Fibroblast of the aortic adventitia (primary cell): ENCODE data around the gene DNAJC15. TPM values are rescaled to one million over a fixed set of nuclear protein-coding genes. Genes with fewer than 3 reads are reported as not detected.
A peak's percentile ranks its signal among the peaks of the same experiment; 100 is the strongest.
"Not testable (repeated sequence)": the region's sequence is repeated elsewhere in the genome, so short reads cannot be mapped to it uniquely, and the experiment has no call there.

Source experiments
- DNase-seq: peaks from one replicate; pipeline ENCODE4 v3.0.0-alpha.2; 2010; ENCODE audit warnings: low read depth
- H3K4me3 ChIP-seq: 2 replicates; pipeline ENCODE4 v1.5.1; 2011; ENCODE audit warnings: low read depth, mild to moderate bottlenecking, control low read depth, low read length, moderate library complexity
- total RNA-seq: library from RNA; depleted of rRNA; stranded (reverse); fragments of >200 nt; gene quantifications from 2 replicates; pipeline ENCODE4 v1.2.3, GENCODE V29; 2012; ENCODE audit warnings: low replicate concordance
- TF ChIP-seq, protein P1 (sequence below): IDR thresholded peaks from 2 replicates; pipeline ENCODE4 v1.5.1; 2011; ENCODE audit warnings: mild to moderate bottlenecking, low read length, control low read depth, inconsistent platforms; ENCODE audit not compliant: insufficient read depth

The DNAJC15 gene
- total RNA-seq, 1 donor: 18.7 TPM

DNA sequence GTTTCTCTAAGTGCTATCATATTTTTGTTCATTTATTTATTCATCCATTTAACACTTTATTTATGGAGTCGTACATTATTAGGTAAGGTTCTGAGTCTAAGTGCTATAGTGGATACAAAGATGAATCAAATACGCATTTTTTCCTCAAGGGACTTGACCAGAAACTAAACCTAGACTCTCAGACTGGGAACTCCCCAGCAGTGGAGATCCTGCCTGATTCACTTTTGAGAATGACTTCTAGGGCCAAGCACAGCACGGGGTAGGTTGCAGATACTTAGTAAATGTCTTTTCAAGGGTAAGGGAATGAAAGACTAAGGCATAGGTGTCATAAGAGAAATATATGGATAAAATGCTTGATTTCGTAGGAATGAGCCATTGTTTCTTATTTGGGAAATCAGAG, 7.2 kb downstream of the DNAJC15 start:
- DNase-seq: no peak
- TF ChIP-seq, protein P1, sequence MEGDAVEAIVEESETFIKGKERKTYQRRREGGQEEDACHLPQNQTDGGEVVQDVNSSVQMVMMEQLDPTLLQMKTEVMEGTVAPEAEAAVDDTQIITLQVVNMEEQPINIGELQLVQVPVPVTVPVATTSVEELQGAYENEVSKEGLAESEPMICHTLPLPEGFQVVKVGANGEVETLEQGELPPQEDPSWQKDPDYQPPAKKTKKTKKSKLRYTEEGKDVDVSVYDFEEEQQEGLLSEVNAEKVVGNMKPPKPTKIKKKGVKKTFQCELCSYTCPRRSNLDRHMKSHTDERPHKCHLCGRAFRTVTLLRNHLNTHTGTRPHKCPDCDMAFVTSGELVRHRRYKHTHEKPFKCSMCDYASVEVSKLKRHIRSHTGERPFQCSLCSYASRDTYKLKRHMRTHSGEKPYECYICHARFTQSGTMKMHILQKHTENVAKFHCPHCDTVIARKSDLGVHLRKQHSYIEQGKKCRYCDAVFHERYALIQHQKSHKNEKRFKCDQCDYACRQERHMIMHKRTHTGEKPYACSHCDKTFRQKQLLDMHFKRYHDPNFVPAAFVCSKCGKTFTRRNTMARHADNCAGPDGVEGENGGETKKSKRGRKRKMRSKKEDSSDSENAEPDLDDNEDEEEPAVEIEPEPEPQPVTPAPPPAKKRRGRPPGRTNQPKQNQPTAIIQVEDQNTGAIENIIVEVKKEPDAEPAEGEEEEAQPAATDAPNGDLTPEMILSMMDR: no peak
- H3K4me3 ChIP-seq: no peak overlapping the region

DNA sequence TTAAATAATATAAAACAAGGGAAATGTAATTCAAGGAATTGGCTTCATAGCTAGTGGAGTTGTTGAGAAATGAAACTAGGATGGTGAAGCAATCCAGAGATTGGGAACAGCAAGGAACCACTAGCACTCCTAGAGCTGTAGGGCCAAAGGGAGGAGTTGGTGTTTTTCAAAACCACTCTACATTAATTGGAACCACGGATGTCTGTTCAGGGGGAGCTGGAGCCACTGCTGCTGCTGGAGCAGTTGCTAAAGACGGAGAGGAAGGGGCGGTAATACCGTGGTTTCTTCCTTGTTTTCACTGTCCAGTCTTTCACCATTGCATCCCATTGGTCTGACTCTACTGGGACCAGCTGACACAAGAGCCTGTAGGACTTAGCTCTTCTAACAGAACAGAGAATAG, 8.5 kb downstream of the DNAJC15 start:
- TF ChIP-seq, protein P1: no peak
- DNase-seq: no peak
- no peak overlapping the region for H3K4me3 ChIP-seq

DNA sequence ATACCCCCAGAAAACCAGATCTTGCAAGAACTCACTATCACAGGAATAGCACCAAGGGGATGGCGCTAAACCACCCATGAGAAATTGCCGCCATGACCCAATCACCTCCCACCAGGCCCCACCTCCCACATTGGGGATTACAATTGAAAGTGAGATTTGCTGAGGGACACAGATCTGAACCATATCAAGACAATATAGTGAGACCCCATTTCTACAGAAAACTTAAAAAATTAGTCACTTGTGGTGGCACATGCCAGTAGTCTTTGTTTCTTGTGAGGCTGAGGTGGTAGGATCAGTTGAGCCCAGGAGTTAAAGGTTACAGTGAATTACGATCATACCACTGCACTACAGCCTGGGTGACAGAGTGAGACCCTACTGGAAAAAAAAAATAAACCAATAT, 9.7 kb downstream of the DNAJC15 start:
- TF ChIP-seq, protein P1: no peak
- H3K4me3 ChIP-seq: no peak overlapping the region
- DNase-seq: no peak

DNA sequence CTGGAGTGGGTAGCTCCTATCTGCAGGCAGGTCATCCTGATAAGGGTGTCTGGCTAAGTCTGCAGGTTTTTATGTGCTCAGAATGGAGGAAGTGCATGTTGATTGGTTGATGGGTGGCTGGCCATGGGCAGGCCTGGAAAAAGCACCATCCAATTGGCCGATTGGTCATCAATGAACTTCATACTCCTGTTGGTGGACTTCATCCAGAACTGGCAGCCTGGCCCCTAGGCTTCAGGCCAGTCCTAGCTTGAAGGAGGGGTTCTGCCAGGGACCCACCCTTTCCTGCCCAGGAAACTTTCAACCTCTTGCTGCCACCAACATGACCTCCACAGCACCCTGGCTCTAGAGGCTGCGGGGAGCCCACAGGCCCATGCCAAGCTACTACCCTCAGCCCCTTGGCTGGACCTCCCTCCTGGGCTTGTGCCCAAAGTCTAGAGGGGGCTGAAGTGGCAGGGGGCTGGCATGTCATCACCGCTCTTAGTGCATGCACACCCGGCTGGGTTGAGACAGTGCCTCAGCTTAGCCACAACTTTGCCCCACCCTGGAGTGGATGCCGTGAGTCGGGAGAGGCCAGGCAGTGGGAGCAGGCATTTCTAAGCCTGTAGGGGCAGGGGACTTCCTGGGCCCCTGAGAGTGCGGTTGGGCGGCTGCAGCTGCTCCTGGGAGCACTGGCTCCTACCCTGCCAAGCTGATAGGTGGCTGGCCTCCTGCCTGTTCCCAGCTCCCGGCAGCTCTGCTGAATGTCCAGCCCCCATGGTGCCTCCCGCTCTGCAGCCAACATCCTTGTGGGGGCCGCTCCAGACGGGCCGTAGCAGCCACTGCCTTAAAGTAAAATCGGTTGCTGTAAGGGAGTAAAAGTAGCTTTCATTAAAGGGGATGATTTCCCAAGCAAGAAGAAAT, 13.2 kb downstream of the DNAJC15 start:
- no peak overlapping the region for H3K4me3 ChIP-seq
- TF ChIP-seq, protein P1: no peak
- peak; percentile 43 for DNase-seq

DNA sequence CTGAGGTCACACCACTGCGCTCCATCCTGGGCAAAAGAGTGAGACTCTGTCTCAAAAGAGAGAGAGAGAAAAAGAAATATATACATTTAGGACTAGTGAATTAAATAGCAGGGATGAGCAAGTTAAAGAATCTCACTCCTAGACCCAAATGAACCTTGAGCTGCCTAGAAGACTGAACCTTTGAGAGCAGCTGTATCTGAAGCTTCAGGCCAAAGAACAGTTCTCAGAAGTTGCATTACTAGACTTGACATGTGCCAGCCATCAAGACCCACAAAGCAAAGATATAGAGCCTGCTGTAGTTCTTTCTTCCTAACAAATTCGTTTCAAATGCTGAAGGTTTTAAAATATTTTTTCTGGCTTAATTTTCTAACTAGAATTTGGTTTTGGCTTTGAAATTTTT, 16.6 kb downstream of the DNAJC15 start:
- DNase-seq: no peak
- TF ChIP-seq, protein P1: no peak

DNA sequence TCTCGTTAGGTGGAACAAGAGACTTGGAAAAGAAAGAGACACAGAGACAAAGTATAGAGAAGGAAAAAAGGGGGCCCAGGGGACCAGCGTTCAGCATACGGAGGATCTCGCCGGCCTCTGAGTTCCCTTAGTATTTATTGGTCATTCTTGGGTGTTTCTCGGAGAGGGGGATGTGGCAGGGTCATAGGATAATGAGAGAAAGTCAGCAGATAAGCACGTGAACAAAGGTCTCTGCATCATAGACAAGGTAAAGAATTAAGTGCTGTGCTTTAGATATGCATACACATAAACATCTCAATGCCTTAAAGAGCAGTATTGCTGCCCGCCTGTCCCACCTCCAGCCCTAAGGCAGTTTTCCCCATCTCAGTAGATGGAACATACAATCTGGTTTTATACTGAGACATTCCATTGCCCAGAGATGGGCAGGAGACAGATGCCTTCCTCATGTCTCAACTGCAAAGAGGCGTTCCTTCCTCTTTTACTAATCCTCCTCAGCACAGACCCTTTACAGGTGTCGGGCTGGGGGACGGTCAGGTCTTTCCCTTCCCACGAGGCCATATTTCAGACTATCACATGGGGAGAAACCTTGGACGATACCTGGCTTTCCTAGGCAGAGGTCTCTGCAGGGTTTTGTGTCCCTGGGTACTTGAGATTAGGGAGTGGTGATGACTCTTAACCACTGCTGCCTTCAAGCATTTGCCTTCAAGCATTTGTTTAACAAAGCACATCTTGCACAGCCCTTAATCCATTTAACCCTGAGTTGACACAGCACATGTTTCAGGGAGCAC, 17.4 kb downstream of the DNAJC15 start:
- not testable (repeated sequence) for DNase-seq, H3K4me3 ChIP-seq

More for the DNA sequence above, 16.6 kb downstream of the DNAJC15 start:
- no peak overlapping the region for H3K4me3 ChIP-seq

DNA sequence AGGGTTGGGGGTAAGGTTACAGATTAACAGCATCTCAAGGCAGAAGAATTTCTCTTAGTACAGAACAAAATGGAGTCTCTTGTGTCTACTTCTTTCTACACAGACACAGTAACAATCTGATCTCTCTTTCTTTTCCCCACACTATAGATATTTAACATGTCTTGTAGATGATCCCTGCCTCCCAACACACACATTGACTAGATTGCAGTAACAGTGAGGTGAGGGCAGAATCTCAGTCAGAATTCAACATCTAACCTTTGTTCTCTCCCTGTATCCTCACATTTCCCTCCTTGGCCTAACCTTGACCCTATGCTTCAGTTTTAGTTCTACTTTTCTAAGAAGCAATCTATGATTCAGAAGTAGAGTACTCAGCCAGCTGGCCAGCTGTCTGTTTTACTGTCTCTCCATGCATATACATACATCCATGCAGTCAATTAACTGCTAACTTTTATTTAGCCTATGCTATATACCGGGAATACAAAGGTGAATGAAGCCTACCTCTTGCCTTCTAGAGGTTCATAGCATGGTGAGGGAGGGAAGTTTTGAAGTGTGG, 18.1 kb downstream of the DNAJC15 start:
- DNase-seq: no peak
- H3K4me3 ChIP-seq: no peak overlapping the region
- TF ChIP-seq, protein P1: no peak
